GM19099 (cell line): ENCODE measurements around the gene ITGAL.

Source experiments
- POLR2A ChIP-seq: IDR thresholded peaks from 3 replicates; pipeline ENCODE4 v1.6.1; 2011; ENCODE audit warnings: low read depth; ENCODE audit not compliant: insufficient read length; ENCODE audit errors: extremely low read depth

ITGAL gene

GRCh38 chr16:30530163-30531037, 57.9 kb downstream of the ITGAL start:
- TF ChIP-seq POLR2A, result no peak

GRCh38 chr16:30532285-30533145, 60.0 kb downstream of the ITGAL start:
- TF ChIP-seq POLR2A, result no peak

GRCh38 chr16:30533146-30533522, 60.6 kb downstream of the ITGAL start:
- TF ChIP-seq POLR2A, result no peak

- TF ChIP-seq POLR2A, result no peak
Observed at GRCh38 chr16:30533748-30534367, 61.3 kb downstream of the ITGAL start.

GRCh38 chr16:30534368-30535105, 62.0 kb downstream of the ITGAL start, which contains the start of gene ZNF747:
ZNF747 (minus strand) TSS chr16:30534858; CDS start chr16:30534679, 179 bp downstream.
- peak; percentile 74 for TF ChIP-seq POLR2A

GRCh38 chr16:30535106-30535776, 62.7 kb downstream of the ITGAL start:
- no peak for TF ChIP-seq POLR2A

- TF ChIP-seq POLR2A, result peak; percentile 62
Observed at GRCh38 chr16:30535777-30536190, 63.2 kb downstream of the ITGAL start.

GRCh38 chr16:30539000-30539964, 66.7 kb downstream of the ITGAL start:
- no peak for TF ChIP-seq POLR2A

GRCh38 chr16:30541502-30542329, 69.2 kb downstream of the ITGAL start:
- TF ChIP-seq POLR2A, result no peak

GRCh38 chr16:30543067-30543466, 70.5 kb downstream of the ITGAL start:
- no peak for TF ChIP-seq POLR2A

GRCh38 chr16:30546115-30546514, 73.6 kb downstream of the ITGAL start:
- TF ChIP-seq POLR2A, result no peak
